ENCODE measurements around the gene TAF11L13.

TAF11L13 gene

GRCh38 chr5:17680737-17681136 lies 48.8 kb downstream of the TAF11L13 start:
- DNase-seq, result no peak
